Esophagus (tissue), 2 donors: ENCODE data around the gene MORN5. TPM values are rescaled to one million over a fixed set of nuclear protein-coding genes. Genes with fewer than 3 reads are reported as not detected.

Experiments used
- H3K27ac ChIP-seq, 2 donors: one replicate each; pipeline ENCODE4 v1.5.1; 2013; ENCODE audit warnings: low read depth in 2 of 2, mild to moderate bottlenecking in 2 of 2, inconsistent platforms in 1 of 2, low read length in 1 of 2, moderate library complexity in 1 of 2
- H3K27me3 ChIP-seq, 2 donors: one replicate each; pipeline ENCODE4 v1.6.1; 2013; ENCODE audit warnings: low read length in 2 of 2, control low read depth in 1 of 2, mild to moderate bottlenecking in 1 of 2; ENCODE audit not compliant: insufficient read depth in 2 of 2, control insufficient read depth in 1 of 2
- H3K36me3 ChIP-seq, 2 donors: one replicate each; pipeline ENCODE4 v1.6.1; 2013; ENCODE audit warnings: low read length in 1 of 2; ENCODE audit not compliant: control insufficient read depth in 2 of 2, insufficient read depth in 2 of 2
- H3K4me1 ChIP-seq, 2 donors: one replicate each; pipeline ENCODE4 v1.6.1; 2013; ENCODE audit warnings: low read length in 1 of 2; ENCODE audit not compliant: control insufficient read depth in 2 of 2, insufficient read depth in 2 of 2
- H3K4me3 ChIP-seq, 2 donors: one replicate each; pipeline ENCODE4 v1.5.1; 2013; ENCODE audit warnings: low read length in 2 of 2, mild to moderate bottlenecking in 2 of 2, low read depth in 1 of 2, moderate library complexity in 1 of 2
- H3K9me3 ChIP-seq, 2 donors: one replicate each; pipeline ENCODE4 v1.6.1; 2013; ENCODE audit warnings: mild to moderate bottlenecking in 2 of 2, low read depth in 1 of 2, low read length in 1 of 2, moderate library complexity in 1 of 2; ENCODE audit not compliant: control insufficient read depth in 2 of 2, insufficient read depth in 1 of 2
- WGBS, 2 donors: extraction: QIAGEN DNeasy Blood & Tissue Kit; methylation state at CpG; one replicate each; pipeline ENCODE4 v1.1.7; 2013; 5-methylcytosine and 5-hydroxymethylcytosine counted together
- polyA plus RNA-seq, 2 donors: library from polyadenylated mRNA; stranded (reverse); fragments of 200-250 nt; gene quantifications; one replicate each; pipeline ENCODE4 v1.2.3, GENCODE V29; 2013
- donor health status: healthy with polysubstance abuse.
- donor health status: Bipolar disorder and iron deficiency.

MORN5 gene
- polyA plus RNA-seq, 2 donors, result 0.69 to 2.3 TPM

- no peaks in the 10 kb centered on the region for H3K36me3 ChIP-seq
These were observed 46.7 kb downstream of the MORN5 start for GRCh38 chr9:122206118-122207046.

GRCh38 chr9:122207096-122207495 is 47.4 kb downstream of the MORN5 start:
- 61 to 80% methylated on average over 9 of the region's 9 CpGs for WGBS, 2 donors

More at GRCh38 chr9:122206118-122207046, 46.7 kb downstream of the MORN5 start:
- Histone ChIP-seq H3K4me3 (no peak overlapping the region), H3K27me3 (no peaks in the 10 kb centered on the region), H3K4me1 (no peaks in the 10 kb centered on the region), H3K9me3 (no peaks in the 10 kb centered on the region), H3K27ac (no peak overlapping the region)
- 83 to 85% methylated on average over 9 of the region's 9 CpGs for WGBS, 2 donors

GRCh38 chr9:122209451-122209850 is 49.7 kb downstream of the MORN5 start:
- Histone ChIP-seq H3K27me3 (peaks cover 0 to 3% of the 10 kb centered on the region in 2 donors), H3K9me3 (no peaks in the 10 kb centered on the region), H3K4me1 (peaks cover 4 to 9% of the 10 kb centered on the region in 2 donors), H3K4me3 (no peak overlapping the region), H3K36me3 (no peaks in the 10 kb centered on the region), H3K27ac (no peak overlapping the region)
- WGBS, 2 donors, result 95 to 96% methylated on average over 12 of the region's 12 CpGs

More at GRCh38 chr9:122207096-122207495, 47.4 kb downstream of the MORN5 start:
- Histone ChIP-seq H3K9me3 (no peaks in the 10 kb centered on the region), H3K27ac (no peak overlapping the region), H3K4me1 (no peaks in the 10 kb centered on the region), H3K27me3 (no peaks in the 10 kb centered on the region), H3K36me3 (no peaks in the 10 kb centered on the region), H3K4me3 (no peak overlapping the region)

- no peaks in the 10 kb centered on the region for H3K9me3 ChIP-seq
- no peak overlapping the region for H3K27ac ChIP-seq
- 73 to 75% methylated on average over 7 of the region's 7 CpGs for WGBS, 2 donors
- H3K36me3 ChIP-seq, result no peaks in the 10 kb centered on the region
- H3K4me3 ChIP-seq, result no peak overlapping the region
- H3K27me3 ChIP-seq, result peaks cover 0 to 3% of the 10 kb centered on the region in 2 donors
- peaks cover 4 to 9% of the 10 kb centered on the region in 2 donors for H3K4me1 ChIP-seq
These were observed 52.8 kb downstream of the MORN5 start for GRCh38 chr9:122212473-122213004.

GRCh38 chr9:122213102-122213588 is 53.4 kb downstream of the MORN5 start:
- 38 to 42% methylated on average over 20 of the region's 20 CpGs for WGBS, 2 donors
- Histone ChIP-seq H3K9me3 (no peaks in the 10 kb centered on the region), H3K36me3 (no peaks in the 10 kb centered on the region), H3K4me3 (peak overlapping the region in 1 of 2 donors; percentile 44), H3K27me3 (peaks cover 0 to 3% of the 10 kb centered on the region in 2 donors), H3K27ac (no peak overlapping the region), H3K4me1 (peaks cover 4 to 9% of the 10 kb centered on the region in 2 donors)

- Histone ChIP-seq H3K4me1 (peaks cover 4 to 11% of the 10 kb centered on the region in 2 donors), H3K36me3 (no peaks in the 10 kb centered on the region), H3K4me3 (peak overlapping the region; percentile 3 to 44), H3K27ac (no peak overlapping the region), H3K27me3 (peaks cover 0 to 3% of the 10 kb centered on the region in 2 donors), H3K9me3 (no peaks in the 10 kb centered on the region)
- 8 to 10% methylated on average over 80 to 93 of the region's 93 CpGs for WGBS, 2 donors
These were observed 54.1 kb downstream of the MORN5 start for GRCh38 chr9:122213589-122214413.

- Histone ChIP-seq H3K9me3 (no peaks in the 10 kb centered on the region), H3K4me1 (peaks cover 10 to 18% of the 10 kb centered on the region in 2 donors), H3K27ac (no peak overlapping the region), H3K27me3 (peaks cover 0 to 8% of the 10 kb centered on the region in 2 donors), H3K4me3 (peak overlapping the region in 1 of 2 donors; percentile 44), H3K36me3 (no peaks in the 10 kb centered on the region)
- 52 to 59% methylated on average over 9 of the region's 9 CpGs for WGBS, 2 donors
These were observed 54.8 kb downstream of the MORN5 start for GRCh38 chr9:122214507-122214906.

GRCh38 chr9:122215663-122216062 is 56.0 kb downstream of the MORN5 start:
- Histone ChIP-seq H3K27ac (no peak overlapping the region), H3K27me3 (peaks cover 4 to 15% of the 10 kb centered on the region in 2 donors), H3K36me3 (no peaks in the 10 kb centered on the region), H3K4me1 (peaks cover 17 to 24% of the 10 kb centered on the region in 2 donors), H3K9me3 (peaks cover 0 to 2% of the 10 kb centered on the region in 2 donors), H3K4me3 (no peak overlapping the region)
- WGBS, 2 donors, result 92 to 100% methylated on average over 1 of the region's 1 CpG
